ENCODE measurements around the gene ZNF727.

GRCh38 chr7:64087501-64087900 is 42.3 kb downstream of the ZNF727 start:
- TF ChIP-seq CTCF (IDR thresholded peaks at IDR 0.05) (no peak), ZFX (IDR thresholded peaks at IDR 0.05; ENCODE audit: borderline replicate concordance) (no peak)

All from 22Rv1 (cell line).